ENCODE data around the gene MACROD1. TPM values are rescaled to one million over a fixed set of nuclear protein-coding genes. Genes with fewer than 3 reads are reported as not detected.

Gene MACROD1
- total RNA-seq, 4 donors from 2014 or later = 28.8 to 70.7 (median 33.7) TPM

DNA sequence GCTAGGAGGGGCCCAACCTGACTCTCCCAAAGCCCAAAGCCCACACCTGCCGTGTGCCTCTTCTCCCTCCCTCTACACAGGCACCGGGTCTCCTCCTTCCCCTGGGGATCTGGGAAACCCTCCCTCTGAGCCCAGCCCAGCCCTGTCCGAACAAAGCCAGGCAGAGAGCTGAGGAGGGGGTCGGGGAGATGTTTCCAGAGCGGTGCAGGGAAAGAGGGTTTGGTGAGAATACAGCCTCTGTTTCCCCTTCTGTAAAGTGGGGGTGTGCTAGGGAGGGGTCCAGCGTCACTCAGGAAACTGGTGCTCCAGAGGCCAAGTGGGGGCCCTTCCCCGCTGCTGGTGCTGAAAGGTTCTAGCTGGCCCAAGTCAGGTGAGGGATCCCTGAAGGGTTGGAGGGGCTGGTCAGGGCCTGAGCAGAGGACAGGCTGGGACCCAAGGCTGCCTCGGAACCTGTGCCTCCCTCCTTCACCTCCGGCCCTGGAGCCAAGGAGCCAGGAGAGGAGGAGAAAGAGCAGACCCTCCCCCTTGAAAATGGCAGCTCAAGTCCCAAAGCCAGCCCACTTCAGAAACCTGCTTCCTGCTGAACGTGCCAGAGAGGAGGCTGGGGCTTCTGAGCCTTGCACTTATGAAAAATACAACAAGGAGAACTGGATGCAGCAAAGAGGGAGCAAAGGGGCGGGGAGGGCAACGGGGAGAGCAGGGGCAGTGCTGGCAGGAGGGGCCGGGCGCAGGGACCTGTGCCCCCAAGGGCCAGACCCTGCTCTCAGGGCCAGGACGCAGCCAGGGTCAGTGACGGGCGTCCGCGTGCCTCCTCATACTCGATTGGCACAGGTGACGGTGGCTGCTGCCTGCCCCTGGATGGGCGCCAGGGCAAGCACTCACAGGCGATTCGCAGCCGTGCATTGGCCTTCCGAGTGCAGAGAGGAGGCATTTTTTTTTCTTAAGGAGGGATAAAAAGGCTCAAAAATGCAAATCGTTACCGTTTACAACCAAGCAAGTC lies 43.2 kb downstream of the MACROD1 start:
- 65% methylated on average over 27 of the region's 28 CpGs for WGBS
- H3K9me3 ChIP-seq = no peaks in the 10 kb centered on the region
- H3K27ac ChIP-seq (replicated peaks in 1 of 4) = no peak overlapping the region
- no peaks in the 10 kb centered on the region for H3K27me3 ChIP-seq
- DNase-seq (ENCODE audit: extremely low spot score) = no peak
- H3K36me3 ChIP-seq = peaks cover 0 to 5% (median 0%) of the 10 kb centered on the region in 4 donors
- peaks cover 9 to 25% (median 13%) of the 10 kb centered on the region in 4 donors for H3K4me1 ChIP-seq
- no peak overlapping the region for H3K4me3 ChIP-seq
- intact Hi-C loops (cut with DNase I) = no loop called here
- TF ChIP-seq EP300 (IDR thresholded peaks at IDR 0.05) = no peak
- TF ChIP-seq, protein P1, sequence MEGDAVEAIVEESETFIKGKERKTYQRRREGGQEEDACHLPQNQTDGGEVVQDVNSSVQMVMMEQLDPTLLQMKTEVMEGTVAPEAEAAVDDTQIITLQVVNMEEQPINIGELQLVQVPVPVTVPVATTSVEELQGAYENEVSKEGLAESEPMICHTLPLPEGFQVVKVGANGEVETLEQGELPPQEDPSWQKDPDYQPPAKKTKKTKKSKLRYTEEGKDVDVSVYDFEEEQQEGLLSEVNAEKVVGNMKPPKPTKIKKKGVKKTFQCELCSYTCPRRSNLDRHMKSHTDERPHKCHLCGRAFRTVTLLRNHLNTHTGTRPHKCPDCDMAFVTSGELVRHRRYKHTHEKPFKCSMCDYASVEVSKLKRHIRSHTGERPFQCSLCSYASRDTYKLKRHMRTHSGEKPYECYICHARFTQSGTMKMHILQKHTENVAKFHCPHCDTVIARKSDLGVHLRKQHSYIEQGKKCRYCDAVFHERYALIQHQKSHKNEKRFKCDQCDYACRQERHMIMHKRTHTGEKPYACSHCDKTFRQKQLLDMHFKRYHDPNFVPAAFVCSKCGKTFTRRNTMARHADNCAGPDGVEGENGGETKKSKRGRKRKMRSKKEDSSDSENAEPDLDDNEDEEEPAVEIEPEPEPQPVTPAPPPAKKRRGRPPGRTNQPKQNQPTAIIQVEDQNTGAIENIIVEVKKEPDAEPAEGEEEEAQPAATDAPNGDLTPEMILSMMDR (IDR thresholded peaks at IDR 0.05) = no peak
- TF ChIP-seq POLR2A (IDR thresholded peaks at IDR 0.05; ENCODE audit: low read depth) = no peak
- TF ChIP-seq POLR2AphosphoS5 (IDR thresholded peaks at IDR 0.05) = no peak

DNA sequence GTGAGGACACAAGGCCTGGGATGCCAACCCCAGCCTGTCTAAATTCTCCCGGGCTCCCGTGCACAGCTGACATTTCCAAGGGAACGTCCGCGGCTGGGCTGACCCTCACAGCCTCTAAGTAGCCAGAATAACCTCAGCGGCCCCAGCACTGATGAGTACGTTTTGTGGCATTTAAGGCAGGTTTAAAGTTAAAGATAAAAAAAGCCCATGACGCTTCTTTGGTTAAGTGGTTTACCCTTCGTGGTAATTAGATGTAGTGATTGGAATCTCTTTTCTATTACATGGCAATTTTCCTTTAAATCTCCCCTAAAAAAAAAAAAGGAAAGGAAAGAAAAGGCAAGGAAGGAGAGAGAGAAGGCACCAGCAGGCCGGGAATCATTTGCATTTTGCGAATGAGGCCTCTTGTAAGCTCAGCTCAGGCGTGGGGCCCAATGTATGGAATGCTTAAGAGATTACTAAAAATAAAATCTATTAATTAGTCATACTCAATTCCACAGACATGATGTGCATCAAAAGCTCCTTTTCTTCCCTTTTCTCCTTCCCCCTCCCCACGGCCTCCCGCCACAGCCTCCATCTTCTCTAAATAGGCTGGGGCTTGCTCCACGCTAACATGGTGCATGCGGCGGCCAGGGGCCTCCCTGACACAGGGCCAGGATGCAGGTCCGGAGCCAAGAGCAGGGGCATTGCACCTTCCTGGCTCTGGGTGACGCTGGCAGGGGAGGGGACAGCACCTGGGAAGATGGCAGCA lies 44.1 kb downstream of the MACROD1 start:
- H3K27me3 ChIP-seq = no peaks in the 10 kb centered on the region
- H3K4me1 ChIP-seq = peaks cover 9 to 25% (median 13%) of the 10 kb centered on the region in 4 donors
- H3K9me3 ChIP-seq = no peaks in the 10 kb centered on the region
- H3K36me3 ChIP-seq = peaks cover 0 to 10% (median 2%) of the 10 kb centered on the region in 4 donors
- DNase-seq (ENCODE audit: extremely low spot score) = no peak
- no peak overlapping the region for H3K4me3 ChIP-seq
- H3K27ac ChIP-seq (replicated peaks in 1 of 4) = no peak overlapping the region
- intact Hi-C loops (cut with DNase I) = no loop called here
- 86% methylated on average over 19 of the region's 19 CpGs for WGBS
- no peak for TF ChIP-seq POLR2AphosphoS5 (IDR thresholded peaks at IDR 0.05)
- no peak for TF ChIP-seq POLR2A (IDR thresholded peaks at IDR 0.05; ENCODE audit: low read depth)

DNA sequence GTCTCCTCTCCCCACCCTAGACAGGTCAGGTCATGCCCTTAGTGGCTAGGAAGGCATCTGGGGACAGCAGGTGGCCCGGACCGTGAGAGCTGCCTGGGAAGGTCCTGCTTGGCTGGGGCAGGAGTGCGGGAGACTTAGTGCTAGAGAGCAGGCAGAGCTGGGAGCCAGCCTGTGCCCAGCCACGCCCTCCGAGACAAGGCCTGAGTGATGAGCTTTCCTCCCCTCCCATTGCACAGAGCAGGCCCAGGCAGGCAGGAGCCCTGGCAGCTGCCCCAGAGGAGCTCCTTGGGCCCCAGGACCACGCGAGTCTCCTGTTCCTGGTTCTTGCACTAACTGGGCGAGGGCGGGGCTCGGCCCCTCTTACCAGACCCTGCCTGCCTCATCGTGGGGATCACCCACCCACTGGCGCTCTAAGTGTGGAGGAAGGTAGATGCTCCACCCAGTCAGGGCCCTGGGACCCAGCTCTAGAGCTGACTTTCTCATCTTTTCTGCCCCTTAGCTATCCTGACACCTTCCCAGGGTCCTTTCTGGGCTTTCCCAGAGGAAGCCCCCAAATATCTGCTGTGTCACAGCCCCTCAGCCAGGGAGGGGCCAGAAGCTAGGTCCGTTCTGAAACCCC lies 44.9 kb downstream of the MACROD1 start:
- WGBS = 81% methylated on average over 10 of the region's 13 CpGs
- Histone ChIP-seq H3K36me3 (peaks cover 0 to 18% (median 2%) of the 10 kb centered on the region in 4 donors), H3K9me3 (no peaks in the 10 kb centered on the region), H3K4me3 (no peak overlapping the region), H3K27ac (replicated peaks in 1 of 4) (no peak overlapping the region), H3K4me1 (peaks cover 9 to 25% (median 13%) of the 10 kb centered on the region in 4 donors), H3K27me3 (no peaks in the 10 kb centered on the region)
- no peak for DNase-seq (ENCODE audit: extremely low spot score)
- intact Hi-C loops (cut with DNase I) = no loop called here
- TF ChIP-seq POLR2AphosphoS5 (IDR thresholded peaks at IDR 0.05) (no peak), EP300 (IDR thresholded peaks at IDR 0.05) (no peak), POLR2A (IDR thresholded peaks at IDR 0.05; ENCODE audit: low read depth) (no peak)
- TF ChIP-seq, protein P1 (IDR thresholded peaks at IDR 0.05) = no peak

DNA sequence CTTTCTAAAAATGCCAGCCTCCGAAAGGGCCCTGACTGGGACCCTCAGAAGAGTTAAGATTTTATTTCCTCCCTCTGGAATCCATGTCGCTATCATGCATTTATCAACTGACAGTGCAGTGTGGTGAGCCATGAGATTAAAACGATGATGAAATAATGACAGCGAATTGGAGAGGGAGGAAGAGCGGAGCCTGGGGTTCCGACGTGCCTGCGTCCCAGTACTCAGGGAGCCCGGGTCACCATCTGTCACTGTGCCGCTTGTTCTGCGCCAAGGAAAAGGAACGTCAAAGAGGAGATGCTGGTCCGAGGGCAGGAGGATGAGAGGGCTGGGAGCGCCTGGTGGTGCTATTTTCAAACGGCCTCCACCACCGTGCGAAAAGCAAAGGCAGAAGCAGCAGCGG lies 46.2 kb downstream of the MACROD1 start:
- Histone ChIP-seq H3K27me3 (no peaks in the 10 kb centered on the region), H3K4me3 (no peak overlapping the region), H3K9me3 (no peaks in the 10 kb centered on the region), H3K4me1 (peaks cover 9 to 25% (median 13%) of the 10 kb centered on the region in 4 donors), H3K36me3 (peaks cover 0 to 18% (median 2%) of the 10 kb centered on the region in 4 donors), H3K27ac (replicated peaks in 1 of 4) (no peak overlapping the region)
- intact Hi-C loops (cut with DNase I) = no loop called here
- WGBS = 87% methylated on average over 18 of the region's 18 CpGs
- no peak for DNase-seq (ENCODE audit: extremely low spot score)
- TF ChIP-seq POLR2AphosphoS5 (IDR thresholded peaks at IDR 0.05) (no peak), POLR2A (IDR thresholded peaks at IDR 0.05; ENCODE audit: low read depth) (no peak), EP300 (IDR thresholded peaks at IDR 0.05) (no peak)
- TF ChIP-seq, protein P1 (IDR thresholded peaks at IDR 0.05) = no peak

All from esophagus muscularis mucosa (tissue), 4 donors.